Activated CD4-positive, CD25-positive, alpha-beta regulatory T cell (primary cell): ENCODE data around the gene PANX1.

Experiments
- DNase-seq, 4 experiments: peaks; one replicate each; lab custom pipeline; 2025; lab: John Stamatoyannopoulos, UW

The PANX1 gene

GRCh38 chr11:94129512-94130297 is 1.1 kb downstream of the PANX1 start:
- DNase-seq = peak in 1 of 4 experiments; percentile 15

GRCh38 chr11:94130298-94131046 is 1.8 kb downstream of the PANX1 start:
- no peak for DNase-seq

- DNase-seq = no peak
These were observed 2.5 kb downstream of the PANX1 start for GRCh38 chr11:94131047-94131717.

- no peak for DNase-seq
These were observed 3.1 kb downstream of the PANX1 start for GRCh38 chr11:94131718-94132115.

- DNase-seq = no peak
These were observed 3.5 kb downstream of the PANX1 start for GRCh38 chr11:94132152-94132558.

GRCh38 chr11:94132823-94133408 is 4.3 kb downstream of the PANX1 start:
- no peak for DNase-seq

GRCh38 chr11:94133752-94134151 is 5.1 kb downstream of the PANX1 start:
- no peak for DNase-seq

- no peak for DNase-seq
These were observed 6.2 kb downstream of the PANX1 start for GRCh38 chr11:94134651-94135512.

GRCh38 chr11:94139416-94139815 is 10.8 kb downstream of the PANX1 start:
- DNase-seq = no peak

GRCh38 chr11:94140154-94140655 is 11.6 kb downstream of the PANX1 start:
- DNase-seq = no peak

GRCh38 chr11:94141511-94142307 is 13.1 kb downstream of the PANX1 start:
- no peak for DNase-seq

GRCh38 chr11:94142308-94143281 is 14.0 kb downstream of the PANX1 start:
- DNase-seq = no peak

GRCh38 chr11:94144216-94144615 is 15.6 kb downstream of the PANX1 start:
- DNase-seq = no peak

GRCh38 chr11:94144664-94145063 is 16.0 kb downstream of the PANX1 start:
- no peak for DNase-seq

GRCh38 chr11:94145431-94145830 is 16.8 kb downstream of the PANX1 start:
- DNase-seq = no peak

- DNase-seq = no peak
These were observed 17.3 kb downstream of the PANX1 start for GRCh38 chr11:94145916-94146315.

GRCh38 chr11:94147433-94147845 is 18.8 kb downstream of the PANX1 start:
- DNase-seq = no peak

- DNase-seq = no peak
These were observed 19.5 kb downstream of the PANX1 start for GRCh38 chr11:94148189-94148588.

GRCh38 chr11:94149431-94150017 is 20.9 kb downstream of the PANX1 start:
- no peak for DNase-seq
